ENCODE results near the gene ALPL.

Gene ALPL

GRCh38 chr1:21620011-21620410, 110.8 kb downstream of the ALPL start:
- no peak overlapping the region for H3K4me2 ChIP-seq (ENCODE audit: low read length)
- H3K4me1 ChIP-seq (ENCODE audit: insufficient read depth, low read length, severe bottlenecking) = no peaks in the 10 kb centered on the region
- no peak overlapping the region for H3K4me3 ChIP-seq (ENCODE audit: low read depth, low read length, poor library complexity, severe bottlenecking)
- no peaks in the 10 kb centered on the region for H3K27me3 ChIP-seq (ENCODE audit: insufficient read depth, low read length)
- H3K27ac ChIP-seq (ENCODE audit: low read depth, low read length, poor library complexity, severe bottlenecking) = no peak overlapping the region
- H3K9me2 ChIP-seq (ENCODE audit: low read depth, low read length) = no peaks in the 10 kb centered on the region
- H4K20me1 ChIP-seq (ENCODE audit: insufficient read depth, low read length) = no peaks in the 10 kb centered on the region
- no peak overlapping the region for H3K9ac ChIP-seq (ENCODE audit: low read length)
- H3K9me3 ChIP-seq (ENCODE audit: low read length) = no peaks in the 10 kb centered on the region
- no peaks in the 10 kb centered on the region for H3K79me2 ChIP-seq (ENCODE audit: insufficient read depth, low read length)
- no peaks in the 10 kb centered on the region for H3K36me3 ChIP-seq (ENCODE audit: insufficient read depth, low read length)
- H3F3A ChIP-seq (ENCODE audit: insufficient read depth, low read length) = no peaks in the 10 kb centered on the region
- H2AFZ ChIP-seq (ENCODE audit: low read length) = no peak overlapping the region
- TF ChIP-seq, protein P1, sequence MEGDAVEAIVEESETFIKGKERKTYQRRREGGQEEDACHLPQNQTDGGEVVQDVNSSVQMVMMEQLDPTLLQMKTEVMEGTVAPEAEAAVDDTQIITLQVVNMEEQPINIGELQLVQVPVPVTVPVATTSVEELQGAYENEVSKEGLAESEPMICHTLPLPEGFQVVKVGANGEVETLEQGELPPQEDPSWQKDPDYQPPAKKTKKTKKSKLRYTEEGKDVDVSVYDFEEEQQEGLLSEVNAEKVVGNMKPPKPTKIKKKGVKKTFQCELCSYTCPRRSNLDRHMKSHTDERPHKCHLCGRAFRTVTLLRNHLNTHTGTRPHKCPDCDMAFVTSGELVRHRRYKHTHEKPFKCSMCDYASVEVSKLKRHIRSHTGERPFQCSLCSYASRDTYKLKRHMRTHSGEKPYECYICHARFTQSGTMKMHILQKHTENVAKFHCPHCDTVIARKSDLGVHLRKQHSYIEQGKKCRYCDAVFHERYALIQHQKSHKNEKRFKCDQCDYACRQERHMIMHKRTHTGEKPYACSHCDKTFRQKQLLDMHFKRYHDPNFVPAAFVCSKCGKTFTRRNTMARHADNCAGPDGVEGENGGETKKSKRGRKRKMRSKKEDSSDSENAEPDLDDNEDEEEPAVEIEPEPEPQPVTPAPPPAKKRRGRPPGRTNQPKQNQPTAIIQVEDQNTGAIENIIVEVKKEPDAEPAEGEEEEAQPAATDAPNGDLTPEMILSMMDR (IDR thresholded peaks at IDR 0.05; ENCODE audit: low read length) = no peak
- TF ChIP-seq EZH2 (IDR thresholded peaks at IDR 0.05; ENCODE audit: borderline replicate concordance, low read length) = no peak

- TF ChIP-seq, protein P1 (IDR thresholded peaks at IDR 0.05; ENCODE audit: low read length) = no peak
- TF ChIP-seq EZH2 (IDR thresholded peaks at IDR 0.05; ENCODE audit: borderline replicate concordance, low read length) = no peak
- no peak overlapping the region for H3K4me3 ChIP-seq (ENCODE audit: low read depth, low read length, poor library complexity, severe bottlenecking)
- no peaks in the 10 kb centered on the region for H3K4me1 ChIP-seq (ENCODE audit: insufficient read depth, low read length, severe bottlenecking)
Observed at GRCh38 chr1:21620496-21620895, 111.3 kb downstream of the ALPL start.

DNA sequence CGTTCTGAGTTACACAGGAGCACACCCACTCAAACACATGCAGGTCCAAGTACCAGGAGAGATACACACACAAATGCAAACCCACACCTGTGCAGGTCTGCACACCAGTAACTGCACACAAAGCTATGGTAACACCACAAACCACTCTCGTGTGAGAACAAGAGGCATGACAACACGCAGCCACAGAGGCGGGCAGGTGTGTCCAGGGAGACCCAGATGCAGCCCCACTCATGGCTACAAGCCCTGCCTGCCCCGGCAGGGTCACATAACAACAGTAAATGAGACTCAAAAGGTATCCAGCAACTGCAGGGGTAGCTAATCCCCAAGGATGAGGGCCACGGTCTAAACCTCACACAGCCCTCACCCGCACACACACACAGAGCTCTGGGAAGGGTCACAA, 111.8 kb downstream of the ALPL start:
- H4K20me1 ChIP-seq (ENCODE audit: insufficient read depth, low read length) = no peaks in the 10 kb centered on the region
- H2AFZ ChIP-seq (ENCODE audit: low read length) = no peak overlapping the region
- no peak overlapping the region for H3K4me3 ChIP-seq (ENCODE audit: low read depth, low read length, poor library complexity, severe bottlenecking)
- H3K4me1 ChIP-seq (ENCODE audit: insufficient read depth, low read length, severe bottlenecking) = no peaks in the 10 kb centered on the region
- H3K9ac ChIP-seq (ENCODE audit: low read length) = no peak overlapping the region
- H3F3A ChIP-seq (ENCODE audit: insufficient read depth, low read length) = no peaks in the 10 kb centered on the region
- no peaks in the 10 kb centered on the region for H3K9me3 ChIP-seq (ENCODE audit: low read length)
- no peak for TF ChIP-seq EZH2 (IDR thresholded peaks at IDR 0.05; ENCODE audit: borderline replicate concordance, low read length)
- TF ChIP-seq, protein P1 (IDR thresholded peaks at IDR 0.05; ENCODE audit: low read length) = no peak
- no peaks in the 10 kb centered on the region for H3K79me2 ChIP-seq (ENCODE audit: insufficient read depth, low read length)
- no peaks in the 10 kb centered on the region for H3K27me3 ChIP-seq (ENCODE audit: insufficient read depth, low read length)
- no peaks in the 10 kb centered on the region for H3K36me3 ChIP-seq (ENCODE audit: insufficient read depth, low read length)
- no peaks in the 10 kb centered on the region for H3K9me2 ChIP-seq (ENCODE audit: low read depth, low read length)
- H3K27ac ChIP-seq (ENCODE audit: low read depth, low read length, poor library complexity, severe bottlenecking) = no peak overlapping the region
- H3K4me2 ChIP-seq (ENCODE audit: low read length) = no peak overlapping the region

More at GRCh38 chr1:21620496-21620895, 111.3 kb downstream of the ALPL start:
- H2AFZ ChIP-seq (ENCODE audit: low read length) = no peak overlapping the region
- no peaks in the 10 kb centered on the region for H3K9me3 ChIP-seq (ENCODE audit: low read length)
- no peaks in the 10 kb centered on the region for H3K36me3 ChIP-seq (ENCODE audit: insufficient read depth, low read length)
- no peaks in the 10 kb centered on the region for H3K79me2 ChIP-seq (ENCODE audit: insufficient read depth, low read length)
- no peak overlapping the region for H3K4me2 ChIP-seq (ENCODE audit: low read length)
- H3K9ac ChIP-seq (ENCODE audit: low read length) = no peak overlapping the region
- no peaks in the 10 kb centered on the region for H3K9me2 ChIP-seq (ENCODE audit: low read depth, low read length)
- H4K20me1 ChIP-seq (ENCODE audit: insufficient read depth, low read length) = no peaks in the 10 kb centered on the region
- no peaks in the 10 kb centered on the region for H3F3A ChIP-seq (ENCODE audit: insufficient read depth, low read length)
- H3K27me3 ChIP-seq (ENCODE audit: insufficient read depth, low read length) = no peaks in the 10 kb centered on the region
- no peak overlapping the region for H3K27ac ChIP-seq (ENCODE audit: low read depth, low read length, poor library complexity, severe bottlenecking)
